ENCODE results near the gene OSBPL1A. TPM values are rescaled to one million over a fixed set of nuclear protein-coding genes. Genes with fewer than 3 reads are reported as not detected.

Gene OSBPL1A
- total RNA-seq, 4 donors from 2014 or later = 81.4 to 109 (median 99.3) TPM

DNA sequence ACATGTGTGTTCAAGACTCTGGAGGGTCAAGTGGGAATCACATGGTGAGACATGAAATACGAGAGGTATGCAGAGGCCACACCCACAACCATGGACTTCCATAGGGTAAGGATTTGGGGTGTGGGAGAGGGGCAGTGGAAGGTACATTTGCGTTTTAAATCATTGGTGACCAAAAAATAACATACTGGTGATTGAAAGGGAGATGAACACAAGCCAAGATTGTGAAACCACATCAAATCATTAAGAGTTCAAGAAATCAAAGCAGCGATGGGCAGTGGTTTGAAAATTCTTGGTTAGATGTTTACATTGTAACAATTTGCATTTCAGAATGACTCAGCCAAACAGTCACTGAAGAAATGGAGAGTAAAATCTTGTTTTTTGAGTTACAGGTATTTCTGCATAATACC lies 260.7 kb downstream of the OSBPL1A start:
- peaks cover 0 to 15% (median 0%) of the 10 kb centered on the region in 3 donors for H3K36me3 ChIP-seq
- WGBS, 2 donors = 80 to 86% methylated on average over 3 of the region's 3 CpGs
- no peaks in the 10 kb centered on the region for H3K27me3 ChIP-seq
- peaks cover 0 to 16% (median 2%) of the 10 kb centered on the region in 4 donors for H3K4me1 ChIP-seq
- no peak overlapping the region for H3K4me3 ChIP-seq
- TF ChIP-seq POLR2A (IDR thresholded peaks at IDR 0.05) = no peak
- TF ChIP-seq, protein P1, sequence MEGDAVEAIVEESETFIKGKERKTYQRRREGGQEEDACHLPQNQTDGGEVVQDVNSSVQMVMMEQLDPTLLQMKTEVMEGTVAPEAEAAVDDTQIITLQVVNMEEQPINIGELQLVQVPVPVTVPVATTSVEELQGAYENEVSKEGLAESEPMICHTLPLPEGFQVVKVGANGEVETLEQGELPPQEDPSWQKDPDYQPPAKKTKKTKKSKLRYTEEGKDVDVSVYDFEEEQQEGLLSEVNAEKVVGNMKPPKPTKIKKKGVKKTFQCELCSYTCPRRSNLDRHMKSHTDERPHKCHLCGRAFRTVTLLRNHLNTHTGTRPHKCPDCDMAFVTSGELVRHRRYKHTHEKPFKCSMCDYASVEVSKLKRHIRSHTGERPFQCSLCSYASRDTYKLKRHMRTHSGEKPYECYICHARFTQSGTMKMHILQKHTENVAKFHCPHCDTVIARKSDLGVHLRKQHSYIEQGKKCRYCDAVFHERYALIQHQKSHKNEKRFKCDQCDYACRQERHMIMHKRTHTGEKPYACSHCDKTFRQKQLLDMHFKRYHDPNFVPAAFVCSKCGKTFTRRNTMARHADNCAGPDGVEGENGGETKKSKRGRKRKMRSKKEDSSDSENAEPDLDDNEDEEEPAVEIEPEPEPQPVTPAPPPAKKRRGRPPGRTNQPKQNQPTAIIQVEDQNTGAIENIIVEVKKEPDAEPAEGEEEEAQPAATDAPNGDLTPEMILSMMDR (IDR thresholded peaks at IDR 0.05) = no peak
- TF ChIP-seq EP300 (IDR thresholded peaks at IDR 0.05) = no peak
- no peaks in the 10 kb centered on the region for H3K9me3 ChIP-seq
- no peak overlapping the region for H3K27ac ChIP-seq
- no peak for DNase-seq (ENCODE audit: low spot score in 2 of 2)

DNA sequence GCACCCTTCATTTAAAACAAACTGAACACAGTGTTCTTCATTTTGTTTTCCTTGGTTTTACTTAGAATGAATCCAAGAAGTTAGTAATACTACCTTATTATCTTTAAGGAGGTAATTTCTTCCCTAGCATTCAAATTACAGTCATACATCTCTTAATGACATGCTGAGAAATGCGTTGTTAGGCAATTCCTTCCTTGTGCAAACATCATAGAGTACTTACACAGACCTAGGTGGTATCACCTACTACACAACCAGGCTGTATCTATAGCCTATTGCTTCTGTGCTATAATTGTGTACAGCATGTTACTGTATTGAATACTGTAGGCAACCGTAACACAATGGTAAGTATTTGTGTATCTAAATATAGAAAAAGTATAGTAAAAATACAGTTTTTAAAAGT lies 267.1 kb downstream of the OSBPL1A start:
- Histone ChIP-seq H3K4me1 (no peaks in the 10 kb centered on the region), H3K27me3 (no peaks in the 10 kb centered on the region), H3K9me3 (no peaks in the 10 kb centered on the region), H3K36me3 (peaks cover 0 to 41% (median 4%) of the 10 kb centered on the region in 3 donors), H3K27ac (no peak overlapping the region), H3K4me3 (no peak overlapping the region)
- TF ChIP-seq, protein P1 (IDR thresholded peaks at IDR 0.05) = no peak
- TF ChIP-seq EP300 (IDR thresholded peaks at IDR 0.05) (no peak), POLR2A (IDR thresholded peaks at IDR 0.05) (no peak)
- no peak for DNase-seq (ENCODE audit: low spot score in 2 of 2)
- WGBS, 2 donors = 82 to 94% methylated on average over 2 of the region's 2 CpGs

DNA sequence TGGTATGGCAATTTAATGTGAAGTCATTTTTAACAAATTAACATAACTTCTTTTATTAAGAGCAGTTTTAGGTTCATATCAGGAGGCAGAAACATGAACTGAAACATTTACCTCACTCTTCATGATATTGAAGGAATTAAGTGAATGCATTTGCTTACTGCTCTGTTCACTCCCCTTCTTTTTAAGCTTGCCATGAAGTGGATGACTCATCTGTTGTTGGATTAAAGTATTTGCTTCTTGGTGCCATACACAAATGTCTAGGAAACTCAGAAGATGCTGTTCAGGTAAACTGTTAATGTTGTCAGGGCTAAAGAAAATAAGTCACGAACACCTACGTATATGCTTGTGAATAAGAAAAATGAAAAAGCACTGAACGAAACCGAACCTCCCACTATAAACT lies 268.9 kb downstream of the OSBPL1A start:
- H3K27ac ChIP-seq = no peak overlapping the region
- TF ChIP-seq POLR2A (IDR thresholded peaks at IDR 0.05) (no peak), EP300 (IDR thresholded peaks at IDR 0.05) (no peak)
- TF ChIP-seq, protein P1 (IDR thresholded peaks at IDR 0.05) = no peak
- DNase-seq (ENCODE audit: low spot score in 2 of 2) = no peak
- 97% methylated on average over 4 of the region's 4 CpGs for WGBS, 2 donors
- H3K27me3 ChIP-seq = no peaks in the 10 kb centered on the region
- no peak overlapping the region for H3K4me3 ChIP-seq
- no peaks in the 10 kb centered on the region for H3K4me1 ChIP-seq
- peaks cover 0 to 44% (median 4%) of the 10 kb centered on the region in 3 donors for H3K36me3 ChIP-seq
- no peaks in the 10 kb centered on the region for H3K9me3 ChIP-seq

DNA sequence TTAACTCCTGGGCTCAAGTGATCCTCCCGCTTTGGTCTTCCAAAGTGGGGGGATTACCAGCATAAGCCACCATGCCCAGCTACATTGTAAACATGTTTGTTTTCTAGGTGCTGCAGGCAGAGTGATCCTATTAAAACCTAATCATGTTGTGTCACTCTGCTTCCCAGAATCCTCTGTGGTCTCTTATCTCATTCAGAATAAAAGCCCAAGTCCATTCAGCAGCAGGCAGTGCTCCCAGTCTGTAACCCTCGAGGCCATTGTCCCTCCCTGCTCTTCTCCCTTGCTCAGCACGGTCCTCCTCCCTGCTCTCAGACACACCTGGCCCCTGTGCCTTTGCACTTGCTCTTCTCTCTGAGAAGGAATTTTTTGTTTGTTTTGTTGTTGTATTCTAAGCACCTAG lies 269.9 kb downstream of the OSBPL1A start:
- no peaks in the 10 kb centered on the region for H3K27me3 ChIP-seq
- no peak for TF ChIP-seq POLR2A (IDR thresholded peaks at IDR 0.05)
- no peak for TF ChIP-seq EP300 (IDR thresholded peaks at IDR 0.05)
- TF ChIP-seq, protein P1 (IDR thresholded peaks at IDR 0.05) = no peak
- peaks cover 0 to 35% (median 4%) of the 10 kb centered on the region in 3 donors for H3K36me3 ChIP-seq
- H3K4me3 ChIP-seq = no peak overlapping the region
- H3K4me1 ChIP-seq = no peaks in the 10 kb centered on the region
- DNase-seq (ENCODE audit: low spot score in 2 of 2) = no peak
- H3K9me3 ChIP-seq = no peaks in the 10 kb centered on the region
- 92 to 94% methylated on average over 3 of the region's 3 CpGs for WGBS, 2 donors
- no peak overlapping the region for H3K27ac ChIP-seq

DNA sequence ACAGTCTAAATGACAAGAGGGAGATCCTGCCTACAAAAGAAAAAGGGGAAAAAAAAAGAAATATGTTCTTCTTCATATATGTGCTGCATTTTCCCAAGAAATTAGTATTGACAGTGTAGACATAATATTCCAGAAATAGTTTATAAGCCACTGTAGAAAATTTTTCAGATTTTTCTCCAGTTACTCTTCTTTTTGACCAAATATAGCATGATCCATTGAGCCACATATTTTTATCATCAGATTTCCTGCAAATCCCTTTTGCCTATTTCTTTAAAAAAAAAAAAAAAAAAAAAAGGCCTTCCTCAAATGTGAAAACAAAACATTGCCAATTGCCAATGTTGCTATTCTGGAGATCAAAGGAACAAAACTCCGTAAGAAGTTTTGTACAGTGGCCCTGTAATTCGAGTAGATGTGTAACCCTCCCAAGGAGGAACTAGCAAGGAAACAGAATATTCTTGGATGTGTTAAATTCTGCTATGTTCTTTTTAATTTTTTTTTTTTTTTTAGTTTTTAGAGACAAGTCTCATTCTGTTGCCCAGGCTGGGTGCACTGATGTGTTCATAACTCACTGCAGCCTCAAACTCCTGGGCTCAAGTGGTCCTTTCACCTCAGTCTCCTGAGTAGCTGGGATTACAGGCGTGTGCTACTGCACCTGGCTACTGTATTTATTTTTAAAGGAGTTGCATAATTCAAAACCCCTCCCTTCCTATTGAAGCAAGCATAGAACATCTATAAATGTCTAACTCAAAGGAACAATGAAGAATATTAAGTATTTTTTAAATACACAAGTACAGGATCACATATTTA lies 271.3 kb downstream of the OSBPL1A start:
- no peak for DNase-seq (ENCODE audit: low spot score in 2 of 2)
- Histone ChIP-seq H3K27ac (no peak overlapping the region), H3K4me1 (no peaks in the 10 kb centered on the region), H3K9me3 (no peaks in the 10 kb centered on the region), H3K4me3 (no peak overlapping the region), H3K36me3 (peaks cover 0 to 30% (median 4%) of the 10 kb centered on the region in 3 donors), H3K27me3 (no peaks in the 10 kb centered on the region)
- TF ChIP-seq, protein P1 (IDR thresholded peaks at IDR 0.05) = no peak
- TF ChIP-seq POLR2A (IDR thresholded peaks at IDR 0.05) = no peak
- no peak for TF ChIP-seq EP300 (IDR thresholded peaks at IDR 0.05)
- 37 to 44% methylated on average over 3 of the region's 3 CpGs for WGBS, 2 donors
